SKM-1 treated with dmso at 0.1 percent for 144 hours (cell line): ENCODE measurements around the gene ZNF273.
"Not testable (repeated sequence)": the region's sequence is repeated elsewhere in the genome, so short reads cannot be mapped to it uniquely, and the experiment has no call there.

Experiments
- DNase-seq: peaks from one replicate; lab custom pipeline; 2025; ENCODE audit not compliant: unreplicated experiment; lab: John Stamatoyannopoulos, UW

ZNF273 gene

DNA sequence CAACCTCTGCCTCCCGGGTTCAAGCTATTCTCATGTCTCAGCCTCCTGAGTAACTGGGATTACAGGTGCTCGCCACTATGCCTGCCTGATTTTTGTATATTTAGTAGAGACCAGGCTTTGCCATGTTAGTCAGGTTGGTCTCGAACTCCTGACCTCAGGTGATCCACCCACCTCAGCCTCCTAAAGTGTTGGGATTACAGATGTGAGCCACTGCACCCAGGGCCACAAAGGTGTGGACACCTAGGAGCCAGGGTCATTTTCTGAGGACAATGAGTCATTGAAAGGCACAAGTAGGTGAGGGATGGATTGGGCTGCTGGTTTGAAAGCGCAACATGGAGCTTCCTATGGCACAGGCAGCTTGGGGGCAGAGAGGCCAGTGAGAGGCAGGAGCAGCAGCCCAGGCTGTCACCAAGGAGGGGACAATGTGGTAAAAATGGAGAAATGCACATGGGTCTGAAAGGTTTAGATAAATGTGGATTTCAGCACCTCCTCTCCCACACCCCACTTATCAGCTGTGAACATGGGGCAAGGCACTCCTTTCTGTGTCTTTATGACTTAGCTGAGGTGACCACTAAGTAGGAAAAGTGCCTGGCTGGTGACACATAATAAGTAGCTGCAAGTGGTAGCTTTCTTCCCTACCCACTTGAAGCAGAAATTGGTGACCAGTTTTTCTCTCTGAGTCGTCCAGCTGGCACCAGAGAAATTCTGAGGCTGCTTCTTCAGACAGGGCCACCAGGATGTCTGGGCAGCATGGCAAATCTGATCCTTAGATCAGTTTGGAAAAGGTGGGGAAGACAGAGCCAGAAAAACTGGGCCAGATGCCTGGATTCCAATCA, 41.8 kb downstream of the ZNF273 start:
- DNase-seq = not testable (repeated sequence)

DNA sequence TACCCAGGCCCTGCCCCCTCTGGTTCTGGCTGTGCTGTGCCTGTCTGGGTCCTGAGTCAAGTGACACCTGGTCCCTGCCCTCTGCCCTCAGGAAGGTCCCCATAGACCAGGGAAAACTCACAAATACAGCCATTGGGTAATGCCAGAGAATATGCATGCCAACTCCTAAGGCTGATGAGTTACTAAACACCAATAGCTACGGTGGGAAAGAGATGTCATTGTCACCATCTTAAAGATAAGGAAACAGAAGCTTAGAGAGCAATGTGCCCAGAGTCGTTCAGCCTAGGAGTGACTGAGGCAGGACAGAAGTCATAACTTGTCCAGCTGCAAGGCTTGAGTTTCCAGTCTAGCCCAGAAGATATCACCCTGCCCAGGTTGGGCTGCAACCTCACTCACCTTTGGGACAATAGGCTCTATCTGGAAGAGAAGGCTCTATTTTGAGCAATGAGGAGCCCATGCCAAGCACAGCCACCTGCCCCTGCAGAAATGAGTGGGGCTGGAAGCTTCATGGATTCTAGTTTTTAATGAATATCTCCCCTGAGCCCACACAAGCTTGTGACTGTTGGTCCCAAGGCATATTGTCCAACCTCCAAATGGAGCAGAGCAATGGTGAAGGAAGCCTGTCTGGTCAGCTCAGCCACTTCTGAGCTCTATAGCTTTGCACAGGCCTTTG, 42.6 kb downstream of the ZNF273 start:
- no peak for DNase-seq

DNA sequence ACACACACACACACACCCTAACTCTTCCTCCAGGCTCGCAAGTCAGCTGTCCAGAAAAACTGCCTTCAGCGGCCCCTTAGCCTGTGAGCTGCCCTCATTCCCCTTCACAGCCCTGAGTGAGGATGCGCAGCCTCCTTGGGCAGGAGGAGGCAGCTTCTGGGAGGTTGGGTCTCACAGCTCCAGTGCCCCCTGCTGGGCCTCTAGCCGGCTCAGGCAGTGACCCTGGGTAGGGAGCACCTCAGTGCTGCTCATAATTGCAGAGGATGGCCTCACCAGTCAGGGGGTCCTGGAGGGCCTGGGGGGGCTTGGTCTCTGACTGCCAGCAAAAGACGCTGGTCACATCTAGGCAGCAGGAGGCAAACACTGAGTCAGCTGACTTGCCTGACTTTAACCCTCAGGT, 43.7 kb downstream of the ZNF273 start:
- peak; percentile 4 for DNase-seq

DNA sequence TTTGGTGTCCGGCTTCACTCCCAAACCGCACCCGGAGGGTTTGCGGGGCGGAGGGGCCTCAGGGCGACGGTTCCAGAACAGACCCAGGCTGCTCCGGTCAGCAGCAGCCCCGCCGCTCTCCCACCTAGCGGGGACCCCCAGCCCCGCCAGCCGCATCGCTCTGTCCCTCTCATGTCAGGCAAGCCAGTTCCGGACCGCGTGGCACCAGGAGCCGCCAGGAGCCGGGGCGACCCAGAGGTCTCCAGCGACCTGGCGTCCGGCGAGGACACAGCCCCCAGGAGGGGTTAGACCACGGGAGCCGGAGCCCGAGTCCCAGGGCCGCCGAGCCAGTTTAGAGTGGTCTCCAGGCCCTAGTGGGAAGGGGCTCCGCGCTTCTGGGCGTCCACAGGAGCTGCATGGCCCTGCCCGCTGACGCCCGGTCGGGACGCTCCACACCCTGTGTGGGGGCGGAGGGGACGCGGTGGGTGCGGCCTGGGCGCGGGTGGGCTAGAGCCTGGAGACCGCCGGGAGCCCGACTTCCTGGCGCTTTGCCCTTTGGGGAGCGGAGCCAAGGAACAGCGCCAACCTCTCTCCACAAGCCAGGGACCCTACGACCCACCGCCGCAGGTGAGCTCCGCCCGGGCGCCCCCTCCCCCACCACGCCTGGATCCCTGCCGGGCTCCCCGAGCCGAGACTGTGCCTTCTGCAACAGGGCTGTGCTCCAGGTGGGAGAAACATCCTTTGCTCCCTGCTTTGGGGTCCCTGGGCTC, 44.4 kb downstream of the ZNF273 start:
- no peak for DNase-seq

DNA sequence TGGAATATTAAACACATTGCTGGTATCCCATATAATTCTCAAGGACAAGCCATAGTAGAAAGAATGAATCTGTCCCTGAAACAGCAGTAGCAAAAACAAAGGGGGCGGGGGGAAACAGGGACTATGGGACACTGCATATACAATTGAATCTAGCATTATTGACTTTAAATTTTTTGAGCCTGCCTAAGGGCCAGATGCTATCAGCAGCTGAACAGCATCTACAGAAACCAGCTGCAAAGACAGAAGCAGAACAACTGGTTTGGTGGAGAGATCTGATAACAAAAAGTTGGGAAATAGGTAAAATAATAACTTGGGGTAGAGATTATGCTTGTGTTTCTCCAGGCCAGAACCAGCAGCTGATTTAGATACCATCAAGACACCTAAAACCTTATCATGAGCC, 45.7 kb downstream of the ZNF273 start:
- DNase-seq = not testable (repeated sequence)

DNA sequence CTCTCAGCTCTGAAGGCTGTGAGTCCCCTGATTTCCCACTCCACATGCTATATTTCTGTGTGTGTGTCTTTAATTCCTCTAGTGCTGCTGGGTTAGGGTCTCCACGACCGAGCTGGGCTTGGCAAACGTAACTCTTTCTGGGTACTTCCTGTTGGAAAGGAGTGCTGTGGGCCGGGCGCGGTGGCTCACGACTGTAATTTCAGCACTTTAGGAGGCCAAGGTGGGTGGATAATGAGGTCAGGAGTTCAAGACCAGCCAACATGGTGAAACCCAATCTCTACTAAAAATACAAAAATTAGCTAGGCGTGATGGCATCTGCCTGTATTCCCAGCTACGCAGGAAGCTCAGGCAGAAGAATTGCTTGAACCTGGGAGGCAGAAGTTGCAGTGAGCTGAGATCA, 47.6 kb downstream of the ZNF273 start:
- DNase-seq = not testable (repeated sequence)

DNA sequence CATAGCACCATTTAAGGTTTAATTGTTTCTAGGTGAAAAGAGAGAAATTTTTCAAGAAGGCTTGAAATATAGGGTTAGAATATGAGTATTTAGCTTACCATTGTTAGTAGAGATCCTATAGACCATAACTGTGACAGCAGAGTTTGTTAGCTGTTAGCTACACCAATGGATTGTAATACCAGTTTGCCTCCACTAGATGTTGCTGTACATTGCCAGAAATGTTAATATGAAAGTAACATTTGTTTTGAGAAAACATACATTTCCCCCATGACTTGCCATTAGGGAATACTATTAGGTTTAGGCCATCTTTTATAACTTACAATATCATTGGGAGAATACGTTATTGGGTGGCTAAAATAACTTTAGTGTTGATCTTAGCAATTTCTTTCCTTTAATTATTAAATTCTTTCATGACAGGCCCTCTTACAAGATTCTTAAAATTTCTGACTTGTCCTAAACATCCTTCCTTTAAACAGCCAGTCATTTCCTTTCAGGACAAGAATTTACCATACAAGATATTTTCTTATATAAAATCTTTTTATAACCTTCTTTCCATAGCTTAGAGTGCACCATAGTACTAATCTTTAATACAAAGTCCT, 48.3 kb downstream of the ZNF273 start:
- peak; percentile 49 for DNase-seq

DNA sequence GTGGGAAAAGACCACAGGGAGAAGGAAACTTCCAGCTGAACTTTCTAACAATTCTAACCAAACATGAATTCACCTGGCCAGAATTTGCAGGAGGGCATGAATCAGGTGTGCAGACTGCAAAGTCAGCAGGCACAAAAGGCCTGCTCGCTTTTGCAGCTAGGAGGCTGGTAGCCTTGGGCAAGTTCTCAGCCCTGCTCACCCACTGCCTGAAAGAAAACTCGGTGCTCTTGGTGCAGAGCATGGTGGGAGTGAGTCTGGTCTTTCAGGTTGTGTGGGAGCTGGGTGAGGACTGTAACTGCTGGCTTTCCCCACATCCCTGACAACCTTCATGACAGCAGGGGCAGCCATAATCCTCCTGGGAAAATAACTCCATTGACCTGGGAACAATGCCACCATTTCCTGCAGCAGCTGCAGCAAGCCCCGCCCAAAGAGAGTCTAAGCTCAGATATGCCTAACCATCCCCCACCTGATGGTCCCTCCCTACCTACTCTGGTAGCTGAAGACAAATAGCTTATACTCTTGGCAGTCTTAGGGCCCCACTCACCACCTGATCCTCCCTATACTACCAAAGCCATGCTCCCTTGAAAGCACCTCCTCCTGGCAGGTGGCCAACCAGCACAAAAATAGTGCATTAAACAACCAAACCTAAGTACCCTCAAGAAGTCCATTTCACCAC, 56.1 kb downstream of the ZNF273 start:
- DNase-seq = no peak

DNA sequence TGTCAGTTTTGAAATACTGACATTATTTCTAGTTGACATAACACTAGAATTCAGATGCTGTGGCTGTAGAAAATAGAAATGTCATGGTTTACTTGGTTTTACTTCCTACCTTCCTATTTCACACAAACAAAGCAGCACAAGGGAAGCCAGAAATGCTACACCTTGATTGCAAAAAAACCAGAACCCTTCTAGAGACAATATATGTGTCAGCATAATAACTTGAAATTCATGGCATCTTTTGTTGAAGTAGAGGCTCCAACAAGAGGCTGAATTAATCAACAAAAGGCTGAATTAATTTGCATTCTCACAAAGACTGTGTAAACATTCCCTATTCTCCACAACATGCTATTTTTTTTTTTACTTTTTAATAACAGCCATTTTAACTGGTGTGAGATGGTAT, 62.5 kb downstream of the ZNF273 start:
- DNase-seq = no peak

DNA sequence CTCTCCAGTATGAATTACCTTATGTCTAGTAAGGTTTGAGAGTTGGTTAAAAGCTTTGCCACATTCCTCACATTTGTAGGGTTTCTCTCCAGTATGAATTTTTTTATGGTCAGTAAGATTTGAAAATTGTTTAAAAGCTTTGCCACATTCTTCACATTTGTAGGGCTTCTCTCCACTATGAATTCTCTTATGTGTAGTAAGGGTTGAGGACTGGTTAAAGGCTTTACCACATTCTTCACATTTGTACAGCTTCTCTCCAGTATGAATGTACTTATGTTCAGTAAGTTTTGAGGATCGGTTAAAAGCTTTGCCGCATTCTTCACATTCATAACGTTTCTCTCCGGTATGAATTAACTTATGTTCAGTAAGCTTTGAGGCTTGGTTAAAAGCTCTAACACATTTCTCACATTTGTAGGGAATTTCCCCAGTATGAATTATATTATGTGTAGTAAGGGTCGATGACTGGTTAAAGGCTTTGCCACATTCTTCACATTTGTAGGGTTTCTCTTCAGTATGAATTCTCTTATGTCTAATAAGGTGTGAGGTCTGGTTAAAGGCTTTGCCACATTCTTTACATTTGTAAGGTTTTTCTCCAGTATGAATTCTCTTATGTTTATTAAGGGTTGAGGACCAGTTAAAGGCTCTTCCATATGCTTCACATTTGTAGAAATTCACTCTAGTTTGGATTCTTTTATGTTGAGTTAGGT, 75.6 kb downstream of the ZNF273 start:
- no peak for DNase-seq
